GM18858 (cell line): ENCODE data around the gene ADCY1.

ENCODE experiments used
- ATAC-seq: cut with Tn5 transposase; IDR thresholded peaks from one replicate; pipeline ENCODE4 v1.9.1; 2021; ENCODE audit not compliant: unreplicated experiment

Gene ADCY1

DNA sequence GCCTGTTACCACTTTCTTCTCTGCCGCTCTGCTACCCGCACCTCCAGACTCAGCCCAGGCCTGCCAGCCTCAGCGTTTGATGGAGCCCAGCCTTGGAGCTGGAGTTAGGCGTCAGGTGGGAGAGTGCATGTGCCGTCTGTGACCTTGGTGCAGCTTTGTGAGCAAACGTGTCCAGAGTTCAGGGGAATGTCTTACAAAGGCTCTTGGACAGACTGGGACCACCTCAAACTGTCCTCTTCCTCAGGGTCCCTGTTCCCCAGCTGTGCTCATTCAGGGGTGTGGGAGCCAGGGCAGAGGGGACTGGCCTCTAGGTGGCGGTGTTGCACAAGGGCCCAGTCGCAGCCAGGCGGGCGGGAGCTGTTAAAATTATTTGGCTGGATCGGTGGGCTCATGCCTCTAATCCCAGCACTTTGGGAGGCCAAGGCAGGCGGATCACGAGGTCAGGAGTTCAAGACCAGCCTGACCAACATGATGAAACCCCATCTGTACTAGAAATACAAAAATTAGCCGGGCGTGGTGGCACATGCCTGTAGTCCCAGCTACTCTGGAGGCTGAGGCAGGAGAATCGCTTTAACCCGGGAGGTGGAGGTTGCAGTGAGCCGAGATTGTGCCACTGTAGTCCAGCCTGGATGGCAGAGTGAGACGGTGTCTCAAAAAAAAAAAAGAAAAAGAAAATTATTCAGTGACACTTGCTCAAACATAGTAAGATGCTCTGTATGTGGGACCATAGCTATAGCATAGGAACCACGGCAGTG is 89.2 kb downstream of the ADCY1 start:
- no peak for ATAC-seq

GRCh38 chr7:45663965-45664633 is 89.9 kb downstream of the ADCY1 start:
- no peak for ATAC-seq

GRCh38 chr7:45665172-45665571 is 91.0 kb downstream of the ADCY1 start:
- ATAC-seq, result no peak

DNA sequence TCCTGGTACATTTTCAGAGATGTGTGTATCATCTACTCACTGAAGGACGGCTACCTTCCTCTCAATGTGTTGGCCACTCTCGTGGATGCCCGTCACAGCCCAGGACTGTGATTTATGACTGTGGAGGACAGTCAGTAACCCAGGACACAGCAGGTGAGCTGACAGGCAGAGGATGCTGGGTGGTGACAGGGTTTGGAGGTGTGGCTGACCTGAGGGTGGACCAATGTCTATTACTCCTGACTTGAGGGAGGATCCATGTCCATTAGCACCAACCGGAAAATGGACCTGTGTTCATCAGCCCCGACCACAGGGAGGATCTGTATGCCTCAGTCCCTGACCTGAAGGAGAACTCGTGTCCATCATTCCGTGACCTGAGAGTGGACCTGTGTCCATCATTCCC is 96.1 kb downstream of the ADCY1 start:
- no peak for ATAC-seq

- no peak for ATAC-seq
Observed at GRCh38 chr7:45670717-45671116, 96.5 kb downstream of the ADCY1 start.

GRCh38 chr7:45677311-45677900 is 103.2 kb downstream of the ADCY1 start:
- no peak for ATAC-seq

DNA sequence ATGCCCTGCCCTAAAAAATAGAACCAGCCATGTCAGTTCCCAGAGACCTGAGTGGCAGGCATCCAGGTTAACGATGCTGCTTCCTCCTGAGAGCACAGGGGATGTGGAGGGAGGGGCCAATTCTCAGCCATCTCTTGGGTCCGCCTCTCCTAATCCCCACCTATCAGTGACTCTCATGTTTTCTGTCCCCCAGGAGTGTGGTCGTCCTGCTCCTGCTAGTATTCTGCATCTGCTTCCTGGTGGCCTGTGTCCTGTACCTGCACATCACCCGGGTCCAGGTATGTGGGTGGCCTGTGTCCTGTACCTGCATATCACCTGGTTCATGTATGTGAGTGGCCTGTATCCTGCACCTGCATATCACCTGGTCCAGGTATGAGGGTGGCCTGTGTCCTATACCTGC is 105.3 kb downstream of the ADCY1 start:
- no peak for ATAC-seq

- no peak for ATAC-seq
Observed at GRCh38 chr7:45680776-45681175, 106.6 kb downstream of the ADCY1 start.

- ATAC-seq, result no peak
Observed at GRCh38 chr7:45681596-45682357, 107.6 kb downstream of the ADCY1 start.

DNA sequence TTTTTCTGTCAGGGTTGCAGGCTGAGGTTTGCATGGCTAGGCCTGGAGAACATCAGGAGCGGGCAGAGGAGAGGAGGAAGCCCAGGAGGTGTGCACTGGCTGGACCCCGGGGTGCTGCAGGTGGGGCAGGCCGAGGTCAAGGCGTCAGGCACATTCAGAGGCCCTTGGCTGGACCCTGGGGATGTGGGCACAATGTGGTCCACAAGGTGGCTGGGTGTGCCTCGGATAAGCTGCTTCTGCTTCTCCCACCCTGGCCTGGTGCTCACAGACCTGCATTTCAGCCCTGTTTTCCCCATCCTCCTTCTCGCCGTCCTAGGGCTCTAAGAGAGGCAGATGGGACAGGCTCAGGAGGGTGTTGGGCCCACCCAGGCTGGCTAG is 108.2 kb downstream of the ADCY1 start:
- ATAC-seq, result no peak

GRCh38 chr7:45682836-45683555 is 108.8 kb downstream of the ADCY1 start:
- ATAC-seq, result no peak

GRCh38 chr7:45683556-45684148 is 109.5 kb downstream of the ADCY1 start:
- ATAC-seq, result no peak

DNA sequence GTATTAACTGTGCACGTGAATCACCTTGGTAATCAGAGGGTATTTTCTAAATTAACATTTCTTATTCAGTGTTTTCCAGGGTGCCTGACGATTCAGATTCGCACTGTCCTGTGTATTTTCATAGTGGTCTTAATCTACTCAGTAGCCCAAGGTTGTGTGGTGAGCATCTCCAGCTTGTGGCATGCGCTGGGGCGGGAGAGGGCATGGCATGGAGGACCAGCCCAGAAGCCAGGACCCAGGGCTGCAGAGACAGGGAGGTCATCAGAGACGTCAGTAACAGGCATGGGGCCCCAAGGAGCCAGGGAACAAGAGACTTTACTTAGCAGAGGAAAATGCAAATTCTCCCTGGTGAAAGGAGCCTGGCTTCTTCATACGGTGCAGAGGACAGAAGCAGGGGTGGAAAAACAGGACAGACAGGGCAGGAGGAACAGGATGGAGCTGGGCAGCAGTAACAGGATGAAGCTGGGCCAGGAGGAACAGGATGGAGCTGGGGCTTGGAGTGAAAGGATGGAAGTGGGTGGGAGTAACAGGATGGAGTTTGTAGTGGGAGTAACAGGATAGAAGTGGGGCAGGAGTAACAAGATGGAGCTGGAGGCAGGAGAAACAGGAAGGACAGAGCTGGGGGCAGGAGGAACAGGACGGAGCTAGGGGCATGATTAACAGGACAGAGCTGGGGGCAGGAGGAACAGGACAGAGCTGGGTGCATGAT is 110.9 kb downstream of the ADCY1 start:
- no peak for ATAC-seq

DNA sequence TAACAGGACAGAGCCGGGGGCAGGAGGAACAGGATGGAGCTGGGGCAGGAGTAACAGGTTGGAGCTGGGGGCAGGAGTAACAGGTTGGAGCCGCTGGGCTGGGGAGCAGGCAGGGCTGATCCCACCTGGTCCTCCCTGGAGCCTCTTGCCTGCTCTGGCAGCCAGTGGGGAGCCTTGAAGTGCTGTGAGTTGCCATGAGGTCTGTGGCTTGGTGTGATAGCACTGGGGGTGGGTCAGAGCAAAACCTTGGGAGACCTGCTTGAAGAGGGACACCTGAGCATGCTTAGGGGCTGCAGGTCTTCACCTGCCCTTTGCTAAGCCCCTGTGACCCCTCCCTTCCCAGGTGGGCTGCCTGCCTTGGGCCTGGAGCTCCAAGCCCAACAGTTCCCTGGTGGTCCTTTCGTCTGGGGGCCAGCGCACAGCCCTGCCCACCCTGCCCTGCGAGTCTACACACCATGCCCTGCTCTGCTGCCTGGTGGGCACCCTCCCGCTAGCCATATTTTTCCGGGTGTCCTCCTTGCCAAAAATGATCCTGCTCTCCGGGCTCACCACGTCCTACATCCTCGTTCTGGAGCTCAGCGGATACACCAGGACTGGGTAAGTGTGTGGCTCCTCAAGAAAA is 111.6 kb downstream of the ADCY1 start:
- ATAC-seq, result no peak

- ATAC-seq, result no peak
Observed at GRCh38 chr7:45686441-45687184, 112.4 kb downstream of the ADCY1 start.

DNA sequence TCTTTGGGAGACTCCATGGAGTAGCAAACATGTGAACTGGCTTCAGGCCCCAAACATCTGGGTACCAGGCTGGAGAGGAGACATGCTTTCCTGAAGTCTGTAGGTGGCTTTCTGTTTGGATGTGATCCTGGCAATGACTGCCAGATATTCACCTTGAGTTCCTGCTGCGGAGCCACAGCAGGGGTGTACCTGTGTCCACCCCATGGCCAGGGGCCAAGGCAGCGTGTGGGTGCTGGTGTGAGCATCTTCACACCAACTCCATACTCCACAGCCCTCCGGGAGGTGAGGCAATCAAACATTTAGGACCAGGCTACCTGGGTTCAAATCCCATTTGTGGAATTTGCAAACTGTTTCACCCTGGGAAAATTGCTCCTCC is 113.0 kb downstream of the ADCY1 start:
- ATAC-seq, result no peak

DNA sequence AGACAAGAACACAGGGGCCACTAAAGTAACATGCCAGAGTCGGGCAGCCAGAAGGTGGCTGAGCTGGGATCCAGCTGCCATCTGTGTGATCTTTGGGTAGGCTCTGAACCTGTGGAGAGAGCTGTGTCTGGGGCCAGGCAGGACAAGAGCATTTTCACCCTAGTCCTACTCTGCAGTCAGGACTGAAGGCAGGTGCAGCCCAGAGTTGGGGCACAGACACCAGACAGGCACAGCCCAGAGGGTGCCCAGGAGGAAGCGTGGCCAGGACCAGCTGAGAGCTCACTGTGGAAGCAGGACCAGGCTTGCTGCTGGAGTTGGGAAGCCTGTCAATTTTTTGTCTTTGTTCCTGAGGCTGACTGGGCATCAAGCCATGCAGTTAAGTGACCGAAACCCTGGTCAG is 113.6 kb downstream of the ADCY1 start:
- no peak for ATAC-seq

GRCh38 chr7:45688382-45688781 is 114.2 kb downstream of the ADCY1 start:
- no peak for ATAC-seq
